Measurements from ENCODE around the gene KRT75.
A peak's percentile ranks its signal among the peaks of the same experiment; 100 is the strongest.

- peak; percentile 56 for TF ChIP-seq CTCF (conservative IDR thresholded peaks at IDR 0.05)
- no peak for TF ChIP-seq EZH2 (IDR thresholded peaks at IDR 0.05; ENCODE audit: low read depth)
Measured at GRCh38 chr12:52380271-52380694, 53.9 kb downstream of the KRT75 start.

Measured in PC-9 (cell line).